ENCODE data around the gene IL17RA. TPM values are rescaled to one million over a fixed set of nuclear protein-coding genes. Genes with fewer than 3 reads are reported as not detected.

IL17RA gene
- total and polyA plus RNA-seq, 2 donors (not counting 3 experiments of a cell fraction or from before 2014, with no cell fraction given): 13.0 to 19.3 TPM

DNA sequence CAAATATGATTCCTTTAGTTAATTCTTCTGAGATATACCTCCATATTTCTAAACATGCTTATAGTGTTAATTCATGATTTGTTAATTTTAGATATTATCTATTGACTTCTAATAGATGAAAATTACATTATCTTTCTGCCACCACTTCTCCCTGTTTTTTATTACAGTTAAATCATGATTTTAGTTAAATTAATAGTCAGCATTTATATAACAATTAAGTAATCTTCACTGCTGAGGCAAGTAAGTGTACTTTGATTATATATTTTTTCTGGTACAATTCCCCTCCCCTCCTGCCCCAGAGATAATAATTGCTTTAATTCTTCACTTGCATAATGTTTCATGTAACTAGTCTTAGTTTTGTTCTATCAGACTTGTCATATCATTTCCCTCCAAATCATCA is 5.8 kb downstream of the IL17RA start:
- ChIA-PET POLR2A (no interaction called here), CTCF (no interaction called here)
- BruUV-seq (replicated peaks): no TSS peak
- Histone ChIP-seq H3K9me3 (replicated peaks; ENCODE audit: control insufficient read depth, insufficient read depth, low read length) (no peaks in the 10 kb centered on the region), H3K27ac (ENCODE audit: insufficient read depth, low read depth, low read length) (no peak overlapping the region), H4K20me1 (replicated peaks; ENCODE audit: control insufficient read depth, extremely low read depth, insufficient read depth, low read length) (peaks cover 4% of the 10 kb centered on the region), H3K36me3 (ENCODE audit: control insufficient read depth in 2 of 2, extremely low read depth in 1 of 2, insufficient read depth in 2 of 2, low read length in 2 of 2) (no peaks in the 10 kb centered on the region), H3K4me3 (replicated peaks in 1 of 3; ENCODE audit: insufficient read depth in 1 of 3, low read depth in 1 of 3, low read length in 3 of 3) (no peak overlapping the region), H3K79me2 (ENCODE audit: control insufficient read depth, insufficient read depth, low read length) (peaks cover 23% of the 10 kb centered on the region), H3K4me1 (ENCODE audit: control insufficient read depth, extremely low read depth, insufficient read depth, low read length) (peaks cover 11% of the 10 kb centered on the region), H2AFZ (ENCODE audit: low read depth, low read length) (no peak overlapping the region), H3K27me3 (ENCODE audit: control insufficient read depth in 2 of 2, insufficient read depth in 2 of 2, low read length in 2 of 2) (no peaks in the 10 kb centered on the region), H3K4me2 (ENCODE audit: insufficient read depth, low read length) (no peak overlapping the region), H3K9me1 (replicated peaks; ENCODE audit: control insufficient read depth, extremely low read depth, insufficient read depth, low read length) (no peaks in the 10 kb centered on the region), H3K9ac (replicated peaks; ENCODE audit: extremely low read depth, insufficient read depth, low read length) (no peak overlapping the region)
- dilution Hi-C loops (cut with MboI; ENCODE audit: extremely low pct_ligation_motif_present, low sequenced_read_pairs) (no loop called here), intact Hi-C loops (cut with micrococcal nuclease) (no loop called here)
- no peak for DNase-seq (ENCODE audit: low read depth, low spot score)
- no peak for FAIRE-seq
- TF ChIP-seq JUN (IDR thresholded peaks at IDR 0.05; ENCODE audit: borderline replicate concordance, insufficient read depth, insufficient read length, low read depth) (no peak), MAX (IDR thresholded peaks at IDR 0.05; ENCODE audit: insufficient read depth, insufficient read length) (no peak), MYC (IDR thresholded peaks at IDR 0.05; ENCODE audit: low read depth, low read length) (no peak), GATA2 (IDR thresholded peaks at IDR 0.05; ENCODE audit: insufficient read depth, insufficient read length, low read depth, low read length) (no peak), POLR2AphosphoS5 (IDR thresholded peaks at IDR 0.05; ENCODE audit: insufficient read depth, low read depth, low read length) (no peak), FOS (IDR thresholded peaks at IDR 0.05; ENCODE audit: borderline replicate concordance, insufficient read depth, low read length) (no peak), EZH2 (IDR thresholded peaks at IDR 0.05; ENCODE audit: borderline replicate concordance, low read depth, low read length, severe bottlenecking) (no peak), CTCF (IDR thresholded peaks at IDR 0.05; ENCODE audit: extremely low read depth in 1 of 2, insufficient read depth in 1 of 2, low read depth in 1 of 2, low read length in 2 of 2) (no peak)
